M059J (cell line): ENCODE results near the gene CEP170B. TPM values are rescaled to one million over a fixed set of nuclear protein-coding genes. Genes with fewer than 3 reads are reported as not detected.
"Not testable (repeated sequence)": the region's sequence is repeated elsewhere in the genome, so short reads cannot be mapped to it uniquely, and the experiment has no call there.

Experiments used
- DNase-seq: peaks from one replicate; pipeline ENCODE4 v3.0.0-alpha.2; 2012; ENCODE audit warnings: low read depth
- total RNA-seq: library from RNA; depleted of rRNA; stranded (reverse); fragments of >200 nt; shearing (Covaris generic); gene quantifications from 2 replicates; pipeline ENCODE4 v1.2.3, GENCODE V29; 2014; rRNA removed

Gene CEP170B
- total RNA-seq, 1 experiment from 2014 or later, result 9.1 TPM

GRCh38 chr14:104944436-104945205, 79.6 kb downstream of the CEP170B start:
- not testable (repeated sequence) for DNase-seq

DNA sequence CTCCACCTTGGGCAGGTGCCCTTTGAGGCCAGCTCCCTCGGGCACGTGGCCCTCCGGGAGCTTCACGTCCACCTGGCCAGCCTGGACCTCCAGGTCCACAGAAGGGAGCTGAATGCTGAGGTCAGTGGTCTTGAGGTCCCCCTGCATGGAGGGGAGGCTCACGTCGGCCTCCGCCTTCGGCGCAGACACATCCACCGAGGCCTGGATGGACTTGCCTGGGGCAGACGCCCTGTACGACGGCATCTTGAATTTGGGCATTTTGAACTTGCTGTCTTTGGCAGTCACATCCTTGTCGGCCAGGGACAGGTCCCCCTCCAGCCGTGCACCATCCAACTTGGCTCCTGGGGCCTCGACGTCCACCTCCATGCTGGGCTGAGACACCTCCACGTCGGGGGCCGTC, 80.2 kb downstream of the CEP170B start:
- DNase-seq, result not testable (repeated sequence)

Other genes with a start within 250 kb of the CEP170B start
- 24.8 and 25.6 TPM in 2 replicates for gene INF2, start 175.7 kb upstream of the CEP170B start, total RNA-seq
- 0.05 and 0.84 TPM in 2 replicates for gene ADSS1, start 141.0 kb upstream of the CEP170B start, total RNA-seq
- gene SIVA1, start 112.1 kb upstream of the CEP170B start, total RNA-seq, result 292 and 348 TPM in 2 replicates
- gene AKT1, start 69.5 kb upstream of the CEP170B start, total RNA-seq, result 81.6 and 134 TPM in 2 replicates
- gene ZBTB42, start 64.2 kb upstream of the CEP170B start, total RNA-seq, result 3.3 and 4.1 TPM in 2 replicates
- not detected in 2 replicates for gene PLD4, start 59.6 kb downstream of the CEP170B start, total RNA-seq
- 3.2 and 4.7 TPM in 2 replicates for gene AHNAK2, start 113.1 kb downstream of the CEP170B start, total RNA-seq
- 3.3 and 5.6 TPM in 2 replicates for gene CLBA1, start 120.5 kb downstream of the CEP170B start, total RNA-seq
- 32.5 and 40.5 TPM in 2 replicates for gene CDCA4, start 155.8 kb downstream of the CEP170B start, total RNA-seq
- gene GPR132, start 200.2 kb downstream of the CEP170B start, total RNA-seq, result 0.44 TPM in 1 of 2 replicates, not detected in the other